Keratinocyte (primary cell): Measurements from ENCODE around the gene CCL28. TPM values are rescaled to one million over a fixed set of nuclear protein-coding genes. Genes with fewer than 3 reads are reported as not detected.
"Not testable (repeated sequence)": the region's sequence is repeated elsewhere in the genome, so short reads cannot be mapped to it uniquely, and the experiment has no call there.

ENCODE experiments used
- DNase-seq: peaks from one replicate; pipeline ENCODE4 v3.0.0-alpha.2; 2011; ENCODE audit warnings: low read depth, missing footprints, low spot score
- FAIRE-seq: peaks from 2 replicates; lab custom pipeline; 2011; peaks lifted over from hg19 to GRCh38; lab: Jason Lieb, UNC
- H2AFZ ChIP-seq: 2 replicates; pipeline ENCODE4 v1.6.0; 2012; ENCODE audit warnings: low read length, control low read depth, inconsistent platforms; ENCODE audit not compliant: control insufficient read depth
- H3K27ac ChIP-seq: 2 replicates; pipeline ENCODE4 v1.5.1; 2011; ENCODE audit warnings: low read length; ENCODE audit not compliant: control insufficient read depth, insufficient read depth
- H3K27me3 ChIP-seq: 3 replicates; pipeline ENCODE4 v1.6.0; 2011; ENCODE audit warnings: low read length; ENCODE audit not compliant: control insufficient read depth, insufficient read depth; ENCODE audit errors: extremely low read depth
- H3K36me3 ChIP-seq, 2 experiments: 2 replicates in 1 of 2; 3 replicates in 1 of 2; pipeline ENCODE4 v1.5.1; 2011; ENCODE audit warnings: low read length in 2 of 2, mild to moderate bottlenecking in 1 of 2; ENCODE audit not compliant: control insufficient read depth in 2 of 2, insufficient read depth in 2 of 2; ENCODE audit errors: extremely low read depth in 1 of 2
- H3K4me1 ChIP-seq: 3 replicates; pipeline ENCODE4 v1.5.1; 2011; ENCODE audit warnings: low read length; ENCODE audit not compliant: control insufficient read depth, insufficient read depth; ENCODE audit errors: extremely low read depth
- H3K4me2 ChIP-seq: 3 replicates; pipeline ENCODE4 v1.6.0; 2011; ENCODE audit warnings: low read depth, low read length; ENCODE audit not compliant: control insufficient read depth, insufficient read depth; ENCODE audit errors: extremely low read depth
- H3K4me3 ChIP-seq, 3 experiments: fragments of 200-600 bp in 1 of 3; sonication (generic) in 1 of 3; 2 replicates in 2 of 3; 3 replicates in 1 of 3; pipeline ENCODE4 v1.5.1; 2011 to 2016; ENCODE audit warnings: low read length in 3 of 3, mild to moderate bottlenecking in 3 of 3, control low read depth in 2 of 3, inconsistent platforms in 1 of 3, low read depth in 1 of 3, mixed read lengths in 1 of 3, mixed run types in 1 of 3, moderate library complexity in 1 of 3; ENCODE audit not compliant: control insufficient read depth in 2 of 3, insufficient read depth in 2 of 3; ENCODE audit errors: extremely low read depth in 1 of 3
- H3K79me2 ChIP-seq: 2 replicates; pipeline ENCODE4 v1.6.0; 2012; ENCODE audit warnings: low read length; ENCODE audit not compliant: control insufficient read depth, insufficient read depth
- H3K9ac ChIP-seq: 3 replicates; pipeline ENCODE4 v1.6.0; 2011; ENCODE audit warnings: low read length; ENCODE audit not compliant: control insufficient read depth, insufficient read depth; ENCODE audit errors: extremely low read depth
- H3K9me1 ChIP-seq: 3 replicates; pipeline ENCODE4 v1.6.0; 2011; ENCODE audit warnings: low read length; ENCODE audit not compliant: control insufficient read depth, insufficient read depth; ENCODE audit errors: extremely low read depth
- H3K9me3 ChIP-seq: 2 replicates; pipeline ENCODE4 v1.5.1; 2012; ENCODE audit warnings: low read depth, low read length; ENCODE audit not compliant: control insufficient read depth
- H4K20me1 ChIP-seq: 3 replicates; pipeline ENCODE4 v1.6.0; 2011; ENCODE audit warnings: low read length; ENCODE audit not compliant: control insufficient read depth, insufficient read depth; ENCODE audit errors: extremely low read depth
- CTCF ChIP-seq, 3 experiments: IDR thresholded peaks in 1 of 3; conservative IDR thresholded peaks in 1 of 3; optimal IDR thresholded peaks in 1 of 3; 2 replicates in 2 of 3; 3 replicates in 1 of 3; pipeline versions ENCODE3 to v1.5.1; 2011; ENCODE audit warnings: low read length in 3 of 3, mild to moderate bottlenecking in 3 of 3, moderate library complexity in 2 of 3, control low read depth in 1 of 3, inconsistent platforms in 1 of 3; ENCODE audit not compliant: insufficient read depth in 2 of 3; ENCODE audit errors: extremely low read depth in 1 of 3
- EZH2 ChIP-seq: IDR thresholded peaks from one replicate; pipeline ENCODE4 v1.6.1; 2012; ENCODE audit warnings: inconsistent platforms, mild to moderate bottlenecking, low read length, moderate library complexity
- dilution Hi-C: fragments of 300-500 bp; cut with MboI; formaldehyde crosslinking; loops from one replicate; pipeline ENCODE4 v1.7.0; 2020; ENCODE audit warnings: low sequenced_read_pairs; ENCODE audit not compliant: extremely low pct_ligation_motif_present
- polyA plus RNA-seq, 5 experiments: library from polyadenylated mRNA; depleted of rRNA in 3 of 5; stranded (reverse) in 3 of 5; stranded (forward) in 1 of 5; unstranded in 1 of 5; fragments of >200 nt; gene quantifications; 1 replicate in 1 of 5; 2 replicates in 3 of 5; 3 replicates in 1 of 5; pipeline versions ENCODE4 v1.2.1 to v1.2.3, GENCODE V29; 2011 to 2012; ENCODE audit warnings: missing spikeins in 2 of 5, low read depth in 1 of 5, low replicate concordance in 1 of 5

Gene CCL28
- polyA plus RNA-seq, 1 donor (not counting 4 experiments of a cell fraction or from before 2014, with no cell fraction given), result 1.9 TPM

- Histone ChIP-seq H3K27me3 (no peaks in the 10 kb centered on the region), H3K4me3 (no peak overlapping the region), H3K9me1 (no peaks in the 10 kb centered on the region), H3K9ac (no peak overlapping the region), H3K9me3 (peaks cover 2% of the 10 kb centered on the region), H4K20me1 (no peaks in the 10 kb centered on the region), H3K36me3 (peaks cover 7 to 13% of the 10 kb centered on the region in 2 experiments), H3K4me1 (no peaks in the 10 kb centered on the region), H3K27ac (no peak overlapping the region), H3K79me2 (peaks cover 3% of the 10 kb centered on the region), H3K4me2 (no peak overlapping the region), H2AFZ (no peak overlapping the region)
- DNase-seq (no peak), FAIRE-seq (no peak)
- dilution Hi-C loops, result no loop called here
- TF ChIP-seq CTCF (optimal IDR thresholded peaks at IDR 0.05 in 1 of 3, IDR thresholded peaks at IDR 0.05 in 1 of 3, conservative IDR thresholded peaks at IDR 0.05 in 1 of 3; ENCODE audit: extremely low read depth in 1 of 3, insufficient read depth in 2 of 3, low read length in 3 of 3), result no peak
- no peak for TF ChIP-seq EZH2
Measured at GRCh38 chr5:43456556-43456955, 44.4 kb upstream of the CCL28 start.

- H3K4me1 ChIP-seq, dilution Hi-C loops, H4K20me1 ChIP-seq, H3K27me3 ChIP-seq, H3K9ac ChIP-seq, H3K4me3 ChIP-seq, H3K4me2 ChIP-seq, H3K9me3 ChIP-seq, H2AFZ ChIP-seq, H3K79me2 ChIP-seq, H3K36me3 ChIP-seq, H3K9me1 ChIP-seq, H3K27ac ChIP-seq, FAIRE-seq, DNase-seq: not testable (repeated sequence)
Measured at GRCh38 chr5:43441575-43441974, 29.4 kb upstream of the CCL28 start.

GRCh38 chr5:43437062-43437660 lies 25.0 kb upstream of the CCL28 start:
- Histone ChIP-seq H3K4me2 (no peak overlapping the region), H3K27me3 (no peaks in the 10 kb centered on the region), H3K9me3 (no peaks in the 10 kb centered on the region), H3K79me2 (no peaks in the 10 kb centered on the region), H3K36me3 (no peaks in the 10 kb centered on the region), H3K9me1 (no peaks in the 10 kb centered on the region), H3K4me3 (no peak overlapping the region), H3K27ac (no peak overlapping the region), H3K4me1 (peaks cover 10% of the 10 kb centered on the region), H4K20me1 (no peaks in the 10 kb centered on the region), H3K9ac (no peak overlapping the region), H2AFZ (no peak overlapping the region)
- TF ChIP-seq EZH2 (no peak), CTCF (optimal IDR thresholded peaks at IDR 0.05 in 1 of 3, IDR thresholded peaks at IDR 0.05 in 1 of 3, conservative IDR thresholded peaks at IDR 0.05 in 1 of 3; ENCODE audit: extremely low read depth in 1 of 3, insufficient read depth in 2 of 3, low read length in 3 of 3) (peak in 1 of 3 experiments; percentile 34)
- dilution Hi-C loops, result no loop called here
- DNase-seq (no peak), FAIRE-seq (no peak)
